K562 (cell line): Measurements from ENCODE around the gene BCAN. TPM values are rescaled to one million over a fixed set of nuclear protein-coding genes. Genes with fewer than 3 reads are reported as not detected.

Source experiments
- CAMTA2 ChIP-seq: fragments of 250-450 bp; sonication (Bioruptor Pico); conservative IDR thresholded peaks from 2 replicates; pipeline ENCODE4 v1.5.1; 2022
- EZH2 ChIP-seq: IDR thresholded peaks from 2 replicates; pipeline ENCODE4 v1.6.1; 2012; ENCODE audit warnings: low read depth, mild to moderate bottlenecking, inconsistent platforms, low read length, borderline replicate concordance
- MED1 ChIP-seq: sonication (generic); formaldehyde crosslinking; IDR thresholded peaks from 2 replicates; pipeline ENCODE4 v1.8.1; 2023; ENCODE audit warnings: missing genetic modification reagents, borderline replicate concordance
- RB1 ChIP-seq: fragments of 450-650 bp; IDR thresholded peaks from 2 replicates; pipeline ENCODE4 v1.6.1; 2017; ENCODE audit warnings: low read depth, mild to moderate bottlenecking
- RBM15 ChIP-seq: fragments of 200-400 bp; formaldehyde crosslinking; IDR thresholded peaks from 2 replicates; pipeline ENCODE4 v1.6.1; 2018; ENCODE audit warnings: mild to moderate bottlenecking, low read length, moderate library complexity; ENCODE audit not compliant: insufficient read depth
- RUNX1 ChIP-seq: sonication (generic); IDR thresholded peaks from 2 replicates; pipeline ENCODE4 v1.6.1; 2016; ENCODE audit warnings: antibody characterized with exemption, low read depth
- SRSF7 ChIP-seq: fragments of 200-400 bp; formaldehyde crosslinking; optimal IDR thresholded peaks from 2 replicates; pipeline ENCODE3; 2017; ENCODE audit warnings: mild to moderate bottlenecking, low read depth, low read length
- polyA plus RNA-seq, 8 experiments: library from polyadenylated mRNA; depleted of rRNA in 4 of 8; stranded (reverse) in 5 of 8; unstranded in 3 of 8; fragments of >200 nt; fragmentation: Nextera tagmentation in 2 of 8; fragmentation: Illumina TruSeq in 1 of 8; extraction: Ambion mirVana in 2 of 8; extraction: Trizol in 1 of 8; gene quantifications; 2 replicates each; pipeline versions ENCODE4 v1.2.1 to v1.2.3, GENCODE V29; 2011 to 2014; ENCODE audit warnings: inconsistent platforms in 1 of 8, missing spikeins in 1 of 8
- total RNA-seq, 7 experiments: library from RNA; depleted of rRNA in 6 of 7; stranded (reverse); fragments of >200 nt in 6 of 7; fragmentation: Illumina TruSeq in 2 of 7; extraction: Trizol in 2 of 7; gene quantifications; 2 replicates each; pipeline versions ENCODE4 v1.2.1 to v1.2.3, GENCODE V29; 2011 to 2021; ENCODE audit warnings: low replicate concordance in 1 of 7
- TF ChIP-seq, protein P1 (sequence below), 2 experiments: fragments of 450-650 bp; IDR thresholded peaks; 2 replicates each; pipeline ENCODE4 v1.6.1; 2016; ENCODE audit warnings: mild to moderate bottlenecking in 2 of 2, borderline replicate concordance in 1 of 2, low read depth in 1 of 2, moderate library complexity in 1 of 2
- TF ChIP-seq, protein P2 (sequence below): sonication (generic); formaldehyde crosslinking; IDR thresholded peaks from 2 replicates; pipeline ENCODE4 v1.8.1; 2022; ENCODE audit warnings: missing genetic modification reagents
- TF ChIP-seq, protein P3 (sequence below): sonication (generic); formaldehyde crosslinking; IDR thresholded peaks from 2 replicates; pipeline ENCODE4 v1.8.0; 2022; ENCODE audit warnings: missing genetic modification reagents, mild to moderate bottlenecking, moderate library complexity, borderline replicate concordance
- TF ChIP-seq, protein P4 (sequence below): sonication (generic); formaldehyde crosslinking; IDR thresholded peaks from 2 replicates; pipeline ENCODE4 v1.8.1; 2023; ENCODE audit warnings: mild to moderate bottlenecking, missing genetic modification reagents
- TF ChIP-seq, protein P5 (sequence below): fragments of 450-650 bp; IDR thresholded peaks from 2 replicates; pipeline ENCODE4 v1.6.1; 2016; ENCODE audit warnings: mild to moderate bottlenecking

The BCAN gene
- total and polyA plus RNA-seq, 9 of the 15 experiments (the other 6 are each of a cell fraction or from before 2014, with no cell fraction given) = 0.04 to 0.33 (median 0.14) TPM; not detected in 5

DNA sequence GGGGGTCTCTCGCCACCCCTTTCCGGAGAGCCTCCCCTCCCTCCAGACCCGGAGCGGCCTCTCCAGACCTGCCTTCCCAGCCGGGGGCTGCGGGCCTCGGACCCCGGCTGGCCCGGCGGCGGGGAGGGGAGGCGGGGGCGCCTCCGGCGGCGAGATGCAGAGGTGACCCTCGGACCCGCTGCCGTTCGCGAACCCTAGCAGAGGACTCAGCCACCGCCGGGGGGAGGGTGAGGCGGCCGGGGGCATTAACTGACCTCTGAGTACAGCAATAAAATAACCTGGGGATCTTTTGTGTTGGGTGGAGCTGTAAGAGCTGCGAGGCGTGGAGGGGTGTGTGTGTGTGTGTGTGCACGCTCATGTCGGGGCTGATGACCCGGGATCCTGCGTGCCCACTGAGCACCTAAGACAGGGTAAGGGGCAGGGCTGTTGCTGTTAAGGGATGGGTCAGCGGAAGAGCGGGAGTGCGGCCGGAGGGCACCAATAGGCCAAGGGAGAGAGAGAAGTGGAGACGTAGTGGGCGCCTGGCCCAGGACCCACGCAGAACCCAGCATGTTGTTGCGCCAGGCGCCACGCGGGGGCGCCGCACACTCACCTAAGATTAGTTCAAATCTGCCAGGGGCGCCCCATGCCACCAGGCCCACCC, 16.4 kb upstream of the BCAN start (continued):
- TF ChIP-seq, protein P1, sequence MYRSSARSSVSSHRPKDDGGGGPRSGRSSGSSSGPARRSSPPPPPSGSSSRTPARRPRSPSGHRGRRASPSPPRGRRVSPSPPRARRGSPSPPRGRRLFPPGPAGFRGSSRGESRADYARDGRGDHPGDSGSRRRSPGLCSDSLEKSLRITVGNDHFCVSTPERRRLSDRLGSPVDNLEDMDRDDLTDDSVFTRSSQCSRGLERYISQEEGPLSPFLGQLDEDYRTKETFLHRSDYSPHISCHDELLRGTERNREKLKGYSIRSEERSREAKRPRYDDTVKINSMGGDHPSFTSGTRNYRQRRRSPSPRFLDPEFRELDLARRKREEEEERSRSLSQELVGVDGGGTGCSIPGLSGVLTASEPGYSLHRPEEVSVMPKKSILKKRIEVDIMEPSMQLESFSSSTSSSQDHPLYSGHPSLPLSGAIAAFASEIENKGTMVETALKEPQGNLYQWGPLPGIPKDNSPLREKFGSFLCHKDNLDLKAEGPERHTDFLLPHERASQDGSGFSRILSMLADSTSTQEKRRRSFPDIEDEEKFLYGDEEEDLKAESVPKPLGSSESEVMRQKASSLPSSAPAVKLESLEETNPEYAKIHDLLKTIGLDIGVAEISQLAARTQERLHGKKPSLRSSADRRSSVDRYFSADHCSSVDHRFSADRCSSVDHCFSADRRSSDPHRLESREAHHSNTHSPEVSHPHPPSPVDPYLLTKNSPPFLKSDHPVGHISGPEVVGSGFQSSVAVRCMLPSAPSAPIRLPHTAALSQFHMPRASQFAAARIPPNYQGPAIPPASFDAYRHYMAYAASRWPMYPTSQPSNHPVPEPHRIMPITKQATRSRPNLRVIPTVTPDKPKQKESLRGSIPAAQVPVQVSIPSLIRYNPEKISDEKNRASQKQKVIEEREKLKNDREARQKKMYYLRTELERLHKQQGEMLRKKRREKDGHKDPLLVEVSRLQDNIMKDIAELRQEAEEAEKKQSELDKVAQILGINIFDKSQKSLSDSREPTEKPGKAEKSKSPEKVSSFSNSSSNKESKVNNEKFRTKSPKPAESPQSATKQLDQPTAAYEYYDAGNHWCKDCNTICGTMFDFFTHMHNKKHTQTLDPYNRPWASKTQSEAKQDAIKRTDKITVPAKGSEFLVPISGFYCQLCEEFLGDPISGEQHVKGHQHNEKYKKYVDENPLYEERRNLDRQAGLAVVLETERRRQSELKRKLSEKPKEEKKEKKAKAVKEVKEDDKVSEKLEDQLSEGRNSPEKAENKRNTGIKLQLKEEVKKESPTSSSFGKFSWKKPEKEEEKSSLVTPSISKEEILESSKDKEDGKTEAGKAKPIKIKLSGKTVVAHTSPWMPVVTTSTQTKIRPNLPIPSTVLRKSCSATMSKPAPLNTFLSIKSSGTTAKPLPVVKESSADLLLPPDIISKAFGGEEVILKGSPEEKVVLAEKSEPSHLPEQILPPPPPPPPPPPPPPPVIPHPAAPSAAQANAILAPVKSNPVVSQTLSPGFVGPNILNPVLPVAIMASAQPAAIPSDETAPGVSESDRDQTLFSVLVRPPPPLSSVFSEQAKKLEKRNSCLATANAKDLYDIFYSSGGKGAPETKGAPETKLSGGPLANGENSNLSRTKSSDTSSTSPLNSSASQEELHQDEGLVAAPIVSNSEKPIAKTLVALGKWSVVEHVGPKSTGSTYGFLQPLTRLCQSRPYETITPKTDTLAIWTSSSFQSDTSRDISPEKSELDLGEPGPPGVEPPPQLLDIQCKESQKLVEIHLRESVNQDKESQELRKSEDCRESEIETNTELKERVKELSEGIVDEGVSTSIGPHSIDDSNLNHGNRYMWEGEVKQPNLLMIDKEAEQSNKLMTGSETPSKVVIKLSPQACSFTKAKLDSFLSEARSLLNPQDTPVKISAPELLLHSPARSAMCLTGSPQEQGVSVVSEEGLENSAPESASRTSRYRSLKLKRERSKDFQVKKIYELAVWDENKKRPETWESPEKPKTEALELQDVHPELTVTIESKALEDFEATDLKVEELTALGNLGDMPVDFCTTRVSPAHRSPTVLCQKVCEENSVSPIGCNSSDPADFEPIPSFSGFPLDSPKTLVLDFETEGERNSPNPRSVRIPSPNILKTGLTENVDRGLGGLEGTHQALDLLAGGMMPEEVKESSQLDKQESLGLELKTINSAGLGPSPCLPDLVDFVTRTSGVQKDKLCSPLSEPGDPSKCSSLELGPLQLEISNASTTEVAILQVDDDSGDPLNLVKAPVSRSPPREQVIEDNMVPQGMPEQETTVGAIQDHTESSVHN (IDR thresholded peaks at IDR 0.05; ENCODE audit: borderline replicate concordance in 1 of 2, low read depth in 1 of 2) = no peak
- TF ChIP-seq CAMTA2 = no peak
- TF ChIP-seq, protein P2, sequence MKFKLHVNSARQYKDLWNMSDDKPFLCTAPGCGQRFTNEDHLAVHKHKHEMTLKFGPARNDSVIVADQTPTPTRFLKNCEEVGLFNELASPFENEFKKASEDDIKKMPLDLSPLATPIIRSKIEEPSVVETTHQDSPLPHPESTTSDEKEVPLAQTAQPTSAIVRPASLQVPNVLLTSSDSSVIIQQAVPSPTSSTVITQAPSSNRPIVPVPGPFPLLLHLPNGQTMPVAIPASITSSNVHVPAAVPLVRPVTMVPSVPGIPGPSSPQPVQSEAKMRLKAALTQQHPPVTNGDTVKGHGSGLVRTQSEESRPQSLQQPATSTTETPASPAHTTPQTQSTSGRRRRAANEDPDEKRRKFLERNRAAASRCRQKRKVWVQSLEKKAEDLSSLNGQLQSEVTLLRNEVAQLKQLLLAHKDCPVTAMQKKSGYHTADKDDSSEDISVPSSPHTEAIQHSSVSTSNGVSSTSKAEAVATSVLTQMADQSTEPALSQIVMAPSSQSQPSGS (CRISPR knock-in tag) = no peak
- peak; percentile 62 for TF ChIP-seq RB1
- no peak for TF ChIP-seq RUNX1
- no peak for TF ChIP-seq RBM15
- no peak for TF ChIP-seq SRSF7
- no peak for TF ChIP-seq EZH2
- TF ChIP-seq, protein P3, sequence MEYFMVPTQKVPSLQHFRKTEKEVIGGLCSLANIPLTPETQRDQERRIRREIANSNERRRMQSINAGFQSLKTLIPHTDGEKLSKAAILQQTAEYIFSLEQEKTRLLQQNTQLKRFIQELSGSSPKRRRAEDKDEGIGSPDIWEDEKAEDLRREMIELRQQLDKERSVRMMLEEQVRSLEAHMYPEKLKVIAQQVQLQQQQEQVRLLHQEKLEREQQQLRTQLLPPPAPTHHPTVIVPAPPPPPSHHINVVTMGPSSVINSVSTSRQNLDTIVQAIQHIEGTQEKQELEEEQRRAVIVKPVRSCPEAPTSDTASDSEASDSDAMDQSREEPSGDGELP = no peak
- TF ChIP-seq, protein P4, sequence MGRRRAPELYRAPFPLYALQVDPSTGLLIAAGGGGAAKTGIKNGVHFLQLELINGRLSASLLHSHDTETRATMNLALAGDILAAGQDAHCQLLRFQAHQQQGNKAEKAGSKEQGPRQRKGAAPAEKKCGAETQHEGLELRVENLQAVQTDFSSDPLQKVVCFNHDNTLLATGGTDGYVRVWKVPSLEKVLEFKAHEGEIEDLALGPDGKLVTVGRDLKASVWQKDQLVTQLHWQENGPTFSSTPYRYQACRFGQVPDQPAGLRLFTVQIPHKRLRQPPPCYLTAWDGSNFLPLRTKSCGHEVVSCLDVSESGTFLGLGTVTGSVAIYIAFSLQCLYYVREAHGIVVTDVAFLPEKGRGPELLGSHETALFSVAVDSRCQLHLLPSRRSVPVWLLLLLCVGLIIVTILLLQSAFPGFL (CRISPR knock-in tag) = no peak
- 0 out of 2 replicates have a peak, but pooled peaks have one; percentile 48 for TF ChIP-seq MED1 (CRISPR knock-in tag)
- TF ChIP-seq, protein P5, sequence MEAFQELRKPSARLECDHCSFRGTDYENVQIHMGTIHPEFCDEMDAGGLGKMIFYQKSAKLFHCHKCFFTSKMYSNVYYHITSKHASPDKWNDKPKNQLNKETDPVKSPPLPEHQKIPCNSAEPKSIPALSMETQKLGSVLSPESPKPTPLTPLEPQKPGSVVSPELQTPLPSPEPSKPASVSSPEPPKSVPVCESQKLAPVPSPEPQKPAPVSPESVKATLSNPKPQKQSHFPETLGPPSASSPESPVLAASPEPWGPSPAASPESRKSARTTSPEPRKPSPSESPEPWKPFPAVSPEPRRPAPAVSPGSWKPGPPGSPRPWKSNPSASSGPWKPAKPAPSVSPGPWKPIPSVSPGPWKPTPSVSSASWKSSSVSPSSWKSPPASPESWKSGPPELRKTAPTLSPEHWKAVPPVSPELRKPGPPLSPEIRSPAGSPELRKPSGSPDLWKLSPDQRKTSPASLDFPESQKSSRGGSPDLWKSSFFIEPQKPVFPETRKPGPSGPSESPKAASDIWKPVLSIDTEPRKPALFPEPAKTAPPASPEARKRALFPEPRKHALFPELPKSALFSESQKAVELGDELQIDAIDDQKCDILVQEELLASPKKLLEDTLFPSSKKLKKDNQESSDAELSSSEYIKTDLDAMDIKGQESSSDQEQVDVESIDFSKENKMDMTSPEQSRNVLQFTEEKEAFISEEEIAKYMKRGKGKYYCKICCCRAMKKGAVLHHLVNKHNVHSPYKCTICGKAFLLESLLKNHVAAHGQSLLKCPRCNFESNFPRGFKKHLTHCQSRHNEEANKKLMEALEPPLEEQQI = no peak
